NT2/D1 (cell line): ENCODE results near the gene STXBP2.

ENCODE experiments used
- SUZ12 ChIP-seq: IDR thresholded peaks from 2 replicates; pipeline ENCODE4 v1.6.1; 2011; ENCODE audit not compliant: insufficient read length, insufficient read depth; ENCODE audit errors: extremely low read depth
- YY1 ChIP-seq: IDR thresholded peaks from 2 replicates; pipeline ENCODE4 v1.6.1; 2011; ENCODE audit not compliant: insufficient read length, insufficient read depth
- ZNF274 ChIP-seq: IDR thresholded peaks from 2 replicates; pipeline ENCODE4 v1.6.1; 2011; ENCODE audit warnings: mild to moderate bottlenecking, low read depth, low read length

- TF ChIP-seq ZNF274: no peak
- TF ChIP-seq YY1: no peak
- no peak for TF ChIP-seq SUZ12
These were observed 47.1 kb upstream of the STXBP2 start for GRCh38 chr19:7589822-7590221.
